ENCODE data around the gene BRSK2. TPM values are rescaled to one million over a fixed set of nuclear protein-coding genes. Genes with fewer than 3 reads are reported as not detected.

The BRSK2 gene
- total and polyA plus RNA-seq, 2 of the 4 experiments (the other 2 are of a cell fraction): 0.18 to 0.62 TPM

- Histone ChIP-seq H3K4me1 (ENCODE audit: control insufficient read depth, insufficient read depth, low read length) (peaks cover 1% of the 10 kb centered on the region; the same call in 1 of the 2 replicates), H4K5ac (ENCODE audit: low read depth, low read length) (no peak overlapping the region), H3K36me3 (ENCODE audit: control insufficient read depth, insufficient read depth, low read length) (no peaks in the 10 kb centered on the region), H3K27me3 (ENCODE audit: control insufficient read depth, insufficient read depth, low read length) (peaks cover 8% of the 10 kb centered on the region), H2BK15ac (ENCODE audit: low read depth, low read length) (no peak overlapping the region), H4K8ac (ENCODE audit: low read depth in 2 of 2, low read length in 2 of 2) (no peak overlapping the region), H3K79me1 (ENCODE audit: low read depth in 1 of 2, low read length in 2 of 2) (no peaks in the 10 kb centered on the region), H3K9me1 (ENCODE audit: insufficient read depth, low read length) (no peaks in the 10 kb centered on the region), H3K27ac (ENCODE audit: insufficient read depth, low read length) (no peak overlapping the region), H4K91ac (ENCODE audit: insufficient read depth, low read depth, low read length) (no peak overlapping the region), H2AFZ (replicated peaks; ENCODE audit: low read length, poor library complexity) (no peak overlapping the region), H2BK120ac (ENCODE audit: low read depth, low read length) (no peak overlapping the region), H4K20me1 (ENCODE audit: insufficient read depth, low read length) (no peaks in the 10 kb centered on the region), H3K9me3 (ENCODE audit: control insufficient read depth, insufficient read depth, low read length) (no peaks in the 10 kb centered on the region), H3K4ac (ENCODE audit: low read depth, low read length) (no peak overlapping the region), H3K23ac (ENCODE audit: low read depth, low read length) (no peak overlapping the region), H2BK5ac (ENCODE audit: low read depth, low read length, poor library complexity, severe bottlenecking) (no peak overlapping the region), H2AK9ac (replicated peaks; ENCODE audit: low read depth, low read length, poor library complexity) (no peak overlapping the region), H3K14ac (replicated peaks; ENCODE audit: low read depth, low read length) (no peak overlapping the region), H3K18ac (ENCODE audit: low read depth, low read length) (no peak overlapping the region), H2BK20ac (ENCODE audit: low read depth, low read length) (no peak overlapping the region), H3K4me3 (ENCODE audit: insufficient read depth, low read depth, low read length) (no peak overlapping the region), H3K56ac (ENCODE audit: extremely low read depth, insufficient read depth, low read length) (no peak overlapping the region), H3K9ac (ENCODE audit: low read depth, low read length) (no peak overlapping the region), H2AK5ac (ENCODE audit: low read depth, low read length) (no peak overlapping the region), H3K4me2 (ENCODE audit: low read depth, low read length) (no peak overlapping the region)
- DNase-seq (no peak), ATAC-seq (ENCODE audit: low read depth) (no peak)
- intact Hi-C loops (cut with micrococcal nuclease) (no loop called here), in situ Hi-C loops (cut with MboI; ENCODE audit: low sequenced_read_pairs) (no loop called here), dilution Hi-C loops (cut with HindIII; ENCODE audit: low sequenced_read_pairs, unreplicated experiment) (no loop called here)
- CTCF ChIA-PET: no interaction called here
- WGBS, 2 experiments (ENCODE audit: extremely low coverage in 2 of 2, insufficient read length in 1 of 2): no CpG with 5 or more reads among the region's 13 CpGs
- no TSS peak for BruUV-seq (replicated peaks)
- POLR2A ChIA-PET (ENCODE audit: unreplicated experiment): no interaction called here
- no peak for TF ChIP-seq POLR2A (IDR thresholded peaks at IDR 0.05; ENCODE audit: low read depth, low read length)
- TF ChIP-seq MXI1 (IDR thresholded peaks at IDR 0.05; ENCODE audit: borderline replicate concordance, low read depth, low read length): no peak
- TF ChIP-seq FOS (IDR thresholded peaks at IDR 0.05; ENCODE audit: low read depth, low read length): no peak
- TF ChIP-seq MAFK (IDR thresholded peaks at IDR 0.05; ENCODE audit: low read depth, low read length): no peak
Measured at GRCh38 chr11:1436468-1437039, 46.8 kb downstream of the BRSK2 start.

Measured in IMR-90 (cell line).